ENCODE data around the gene C8A.

GRCh38 chr1:56927171-56927570 is 72.6 kb downstream of the C8A start:
- no peak for TF ChIP-seq CTCF (IDR thresholded peaks at IDR 0.05)
- TF ChIP-seq POLR2A (IDR thresholded peaks at IDR 0.05) = no peak
- TF ChIP-seq EP300 (IDR thresholded peaks at IDR 0.05) = no peak
